HT1080 (cell line): ENCODE results near the gene DMXL2. TPM values are rescaled to one million over a fixed set of nuclear protein-coding genes. Genes with fewer than 3 reads are reported as not detected.
A peak's percentile ranks its signal among the peaks of the same experiment; 100 is the strongest.
"Not testable (repeated sequence)": the region's sequence is repeated elsewhere in the genome, so short reads cannot be mapped to it uniquely, and the experiment has no call there.

Experiments
- DNase-seq: peaks from one replicate; pipeline ENCODE4 v3.0.0-alpha.2; 2015; ENCODE audit warnings: low read depth
- polyA plus RNA-seq, 2 experiments: library from polyadenylated mRNA; depleted of rRNA; stranded (reverse); fragments of >200 nt; gene quantifications; 2 replicates each; pipeline ENCODE4 v1.2.3, GENCODE V29; 2015
- total RNA-seq: library from RNA; depleted of rRNA; stranded (reverse); fragments of >200 nt; shearing (Covaris generic); gene quantifications from 2 replicates; pipeline ENCODE4 v1.2.3, GENCODE V29; 2014; rRNA removed

Gene DMXL2
- 9.6 and 10.7 TPM in 2 replicates for total RNA-seq
- 5.1 and 6.8 TPM in 2 replicates for polyA plus RNA-seq (2015; cell fraction: cytosol; rRNA removed)
- polyA plus RNA-seq (2015; cell fraction: nucleus; rRNA removed), result 97.8 and 108 TPM in 2 replicates

GRCh38 chr15:51622604-51623370 is at the start of gene DMXL2:
Gene DMXL2, minus strand, starts transcription at chr15:51622771. Its CDS starts 226 bp downstream, at chr15:51622545.
- DNase-seq, result peak; percentile 86

GRCh38 chr15:51672155-51672687 is 49.6 kb upstream of the DMXL2 start:
- no peak for DNase-seq

- no peak for DNase-seq
These were observed 46.8 kb upstream of the DMXL2 start for GRCh38 chr15:51669381-51669780.

GRCh38 chr15:51668446-51668845 is 45.9 kb upstream of the DMXL2 start:
- no peak for DNase-seq

- no peak for DNase-seq
These were observed 44.9 kb upstream of the DMXL2 start for GRCh38 chr15:51667478-51667877.

- no peak for DNase-seq
These were observed 38.5 kb upstream of the DMXL2 start for GRCh38 chr15:51661072-51661471.

GRCh38 chr15:51658664-51659063 is 36.1 kb upstream of the DMXL2 start:
- no peak for DNase-seq

- DNase-seq, result not testable (repeated sequence)
These were observed 33.0 kb upstream of the DMXL2 start for GRCh38 chr15:51655401-51656057.

- no peak for DNase-seq
These were observed 29.6 kb upstream of the DMXL2 start for GRCh38 chr15:51652084-51652668.

GRCh38 chr15:51649659-51650521 is 27.3 kb upstream of the DMXL2 start:
- peak; percentile 62 for DNase-seq

- DNase-seq, result not testable (repeated sequence)
These were observed 26.1 kb upstream of the DMXL2 start for GRCh38 chr15:51648643-51649042.

- not testable (repeated sequence) for DNase-seq
These were observed 25.5 kb upstream of the DMXL2 start for GRCh38 chr15:51648101-51648500.

- DNase-seq, result peak; percentile 83
These were observed 24.6 kb upstream of the DMXL2 start for GRCh38 chr15:51647128-51647562.

GRCh38 chr15:51642696-51643095 is 20.1 kb upstream of the DMXL2 start:
- DNase-seq, result no peak

GRCh38 chr15:51641490-51642130 is 19.0 kb upstream of the DMXL2 start:
- DNase-seq, result no peak

- DNase-seq, result no peak
These were observed 12.1 kb upstream of the DMXL2 start for GRCh38 chr15:51634591-51635198.

- no peak for DNase-seq
These were observed 7.0 kb upstream of the DMXL2 start for GRCh38 chr15:51629612-51630011.

- no peak for DNase-seq
These were observed 2.7 kb upstream of the DMXL2 start for GRCh38 chr15:51625236-51625635.

GRCh38 chr15:51624022-51624421 is 1.5 kb upstream of the DMXL2 start:
- no peak for DNase-seq

- DNase-seq, result peak; percentile 6
These were observed 891 bp upstream of the DMXL2 start for GRCh38 chr15:51623386-51623938.
